Glomerular endothelial cell (primary cell): ENCODE measurements around the gene CLCNKA. TPM values are rescaled to one million over a fixed set of nuclear protein-coding genes. Genes with fewer than 3 reads are reported as not detected.
A peak's percentile ranks its signal among the peaks of the same experiment; 100 is the strongest.
"Not testable (repeated sequence)": the region's sequence is repeated elsewhere in the genome, so short reads cannot be mapped to it uniquely, and the experiment has no call there.

Source experiments
- DNase-seq: peaks from one replicate; pipeline ENCODE4 v3.0.0-alpha.2; 2011; ENCODE audit warnings: low read depth, low spot score; ENCODE audit errors: extremely low read depth
- total RNA-seq: library from RNA; depleted of rRNA; stranded (reverse); fragments of >200 nt; gene quantifications from 2 replicates; pipeline ENCODE4 v1.2.3, GENCODE V29; 2015

The CLCNKA gene
- total RNA-seq, 1 donor from 2014 or later: not detected

- no peak for DNase-seq
These were observed 5.6 kb upstream of the CLCNKA start for GRCh38 chr1:16015960-16016901.

- DNase-seq: no peak
These were observed 4.8 kb upstream of the CLCNKA start for GRCh38 chr1:16017076-16017460.

- DNase-seq: no peak
These were observed 4.2 kb upstream of the CLCNKA start, which contains the start of gene HSPB7 for GRCh38 chr1:16017461-16018303. Gene HSPB7 (minus strand): TSS chr1:16018043. CDS start chr1:16017963, 80 bp downstream.

- DNase-seq: no peak
These were observed 3.5 kb upstream of the CLCNKA start for GRCh38 chr1:16018308-16018707.

- DNase-seq: no peak
These were observed 2.8 kb upstream of the CLCNKA start for GRCh38 chr1:16018749-16019643.

GRCh38 chr1:16019644-16020277 is 2.1 kb upstream of the CLCNKA start:
- no peak for DNase-seq

GRCh38 chr1:16020325-16020724 is 1.5 kb upstream of the CLCNKA start:
- DNase-seq: no peak

- not testable (repeated sequence) for DNase-seq
These were observed 958 bp upstream of the CLCNKA start for GRCh38 chr1:16020878-16021277.

- no peak for DNase-seq
These were observed 557 bp downstream of the CLCNKA start for GRCh38 chr1:16022393-16022792.

- no peak for DNase-seq
These were observed 1.3 kb downstream of the CLCNKA start for GRCh38 chr1:16023050-16023653.

GRCh38 chr1:16026302-16026701 is 4.5 kb downstream of the CLCNKA start:
- DNase-seq: not testable (repeated sequence)

GRCh38 chr1:16026723-16027484 is 5.1 kb downstream of the CLCNKA start:
- DNase-seq: no peak

- no peak for DNase-seq
These were observed 6.6 kb downstream of the CLCNKA start for GRCh38 chr1:16028237-16029002.

- DNase-seq: not testable (repeated sequence)
These were observed 7.1 kb downstream of the CLCNKA start for GRCh38 chr1:16029003-16029268.

GRCh38 chr1:16029288-16029687 is 7.5 kb downstream of the CLCNKA start:
- DNase-seq: no peak

GRCh38 chr1:16031551-16031950 is 9.7 kb downstream of the CLCNKA start:
- DNase-seq: no peak

- DNase-seq: peak; percentile 22
These were observed 10.7 kb downstream of the CLCNKA start for GRCh38 chr1:16032388-16033102.
